ENCODE results near the gene MAP3K21.

Gene MAP3K21

DNA sequence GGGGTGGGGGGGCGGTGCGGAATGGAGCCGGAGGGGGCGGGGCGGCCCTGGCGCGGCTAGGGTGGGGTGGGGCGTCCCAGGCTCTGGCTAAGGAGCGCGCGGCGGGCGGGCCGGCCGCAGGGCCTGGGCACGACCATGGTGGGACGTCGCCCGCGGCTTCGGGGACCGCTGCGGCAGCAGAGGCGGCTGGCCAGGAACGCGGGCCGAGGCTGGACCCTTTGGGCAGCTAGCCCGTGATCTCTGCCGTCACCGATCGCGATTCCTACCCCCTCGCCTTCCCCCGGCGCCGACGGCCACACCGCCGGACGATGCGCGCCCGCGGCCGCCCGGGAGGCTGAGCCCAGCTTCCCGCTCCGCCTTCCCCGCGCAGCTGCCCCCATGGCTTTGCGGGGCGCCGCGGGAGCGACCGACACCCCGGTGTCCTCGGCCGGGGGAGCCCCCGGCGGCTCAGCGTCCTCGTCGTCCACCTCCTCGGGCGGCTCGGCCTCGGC lies at the start of gene MAP3K21:
Gene MAP3K21 (plus strand): TSS at position 74 of the 491 bp plus-strand sequence. CDS start 305 bp downstream, at position 379.
- DNase-seq: no peak

DNA sequence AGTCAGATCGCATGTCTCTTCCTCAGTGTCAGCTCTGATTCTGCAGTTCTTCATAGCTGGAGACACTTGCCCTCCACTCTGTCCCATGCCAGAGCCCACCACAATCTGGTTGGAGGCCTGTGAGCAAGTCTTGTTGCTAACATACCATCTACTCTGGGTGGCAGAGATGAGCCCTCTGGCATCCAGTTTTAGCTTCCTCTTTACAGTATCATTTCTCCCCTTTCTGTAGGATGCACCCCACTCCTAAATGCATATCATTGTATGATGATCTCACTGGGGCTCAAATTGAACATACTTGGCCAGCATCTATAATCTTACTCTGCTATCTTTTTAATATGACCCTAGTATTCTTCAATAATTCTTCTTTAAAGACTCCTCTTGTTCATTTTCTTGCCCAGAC lies 48.9 kb upstream of the MAP3K21 start:
- DNase-seq: no peak

DNA sequence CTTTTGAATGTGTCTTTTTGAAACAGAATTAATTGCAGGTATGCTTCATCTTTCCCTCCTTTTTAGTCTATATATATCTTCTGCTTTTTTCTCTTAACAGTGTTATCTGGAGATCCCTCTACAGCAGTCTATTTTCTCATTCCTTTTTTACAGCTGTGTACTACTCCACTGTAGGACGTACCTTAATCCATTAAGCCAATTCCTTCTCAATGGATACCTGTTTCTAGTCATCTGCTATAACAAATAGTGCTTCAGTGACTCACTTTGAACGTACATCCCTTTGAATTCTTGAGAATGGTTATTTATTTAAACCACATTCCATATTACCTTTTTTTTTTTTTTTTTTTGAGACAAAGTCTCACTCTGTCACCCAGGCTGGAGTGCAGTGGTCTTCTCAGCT lies 47.6 kb upstream of the MAP3K21 start:
- no peak for DNase-seq

DNA sequence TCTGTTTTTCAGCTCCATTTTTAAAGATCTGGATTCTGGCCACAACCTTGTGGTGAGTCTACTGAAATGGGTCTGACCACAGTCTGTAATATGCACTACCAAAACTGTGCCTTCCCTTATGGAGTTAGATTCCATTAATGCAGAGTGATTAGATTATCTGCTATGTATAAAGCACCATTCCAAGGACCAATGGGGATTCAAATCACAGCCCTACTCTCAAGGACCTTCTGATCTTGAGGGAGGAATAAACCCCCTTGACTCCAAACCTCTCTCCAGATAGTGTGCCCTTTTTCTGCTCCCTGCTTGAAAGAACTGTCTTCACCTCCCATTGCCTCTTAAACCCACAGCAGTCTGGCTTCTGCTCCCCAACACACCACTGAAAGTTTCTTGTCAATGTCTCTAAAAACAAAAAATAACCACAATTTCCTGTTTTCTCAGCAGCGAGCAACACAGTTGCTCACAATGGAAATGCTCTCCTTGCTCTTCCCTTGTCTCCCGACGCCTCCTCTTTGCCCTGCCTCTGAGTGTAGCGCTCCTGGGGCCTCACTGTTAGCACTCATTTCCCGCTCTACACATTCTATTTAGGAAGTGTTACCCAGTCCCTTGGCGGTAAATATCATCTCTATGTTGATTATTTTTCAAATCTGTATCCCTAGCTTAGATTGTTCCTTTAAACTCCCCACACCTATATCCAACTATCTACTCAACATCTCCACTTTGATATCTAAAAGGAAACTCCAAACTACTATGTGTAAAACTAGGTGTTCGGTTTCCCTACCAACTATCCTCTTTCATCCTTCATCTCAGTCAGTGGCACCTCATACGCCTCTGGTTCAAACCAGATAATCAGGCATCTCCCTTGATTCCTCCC lies 45.6 kb upstream of the MAP3K21 start:
- no peak for DNase-seq

DNA sequence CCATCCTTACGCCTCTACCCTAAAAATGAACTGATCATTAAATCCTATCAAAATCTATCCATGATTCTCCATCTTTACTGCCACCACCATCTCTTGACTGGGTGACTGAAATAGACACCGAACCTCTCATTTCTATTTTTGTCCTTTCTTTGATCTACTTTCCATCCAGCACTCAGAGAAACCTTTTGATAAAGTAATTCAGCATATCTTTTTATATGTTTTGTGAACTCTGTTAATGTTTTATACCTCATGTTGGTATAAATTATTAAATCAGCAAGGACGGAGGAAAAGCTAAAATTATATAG lies 45.0 kb upstream of the MAP3K21 start:
- no peak for DNase-seq

DNA sequence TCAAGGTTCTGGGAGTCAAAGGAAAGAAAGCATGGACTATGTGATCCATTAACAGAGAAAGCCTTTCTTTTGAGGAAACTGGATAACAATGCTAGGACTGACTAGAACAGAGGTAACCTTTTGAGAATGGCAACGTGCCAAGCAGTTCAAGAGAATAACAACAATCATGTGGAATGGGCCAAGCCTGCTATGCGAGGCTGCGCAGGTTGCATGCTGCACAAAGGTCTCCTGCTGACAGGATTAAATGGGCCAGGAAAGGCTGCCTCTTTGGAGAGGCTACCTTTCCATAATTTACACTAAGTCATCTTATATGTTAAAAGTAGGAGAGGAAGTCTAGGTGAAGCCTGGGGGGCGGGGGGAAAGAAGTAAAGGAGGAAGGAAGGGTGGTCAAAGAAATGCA lies 37.8 kb upstream of the MAP3K21 start:
- no peak for DNase-seq

DNA sequence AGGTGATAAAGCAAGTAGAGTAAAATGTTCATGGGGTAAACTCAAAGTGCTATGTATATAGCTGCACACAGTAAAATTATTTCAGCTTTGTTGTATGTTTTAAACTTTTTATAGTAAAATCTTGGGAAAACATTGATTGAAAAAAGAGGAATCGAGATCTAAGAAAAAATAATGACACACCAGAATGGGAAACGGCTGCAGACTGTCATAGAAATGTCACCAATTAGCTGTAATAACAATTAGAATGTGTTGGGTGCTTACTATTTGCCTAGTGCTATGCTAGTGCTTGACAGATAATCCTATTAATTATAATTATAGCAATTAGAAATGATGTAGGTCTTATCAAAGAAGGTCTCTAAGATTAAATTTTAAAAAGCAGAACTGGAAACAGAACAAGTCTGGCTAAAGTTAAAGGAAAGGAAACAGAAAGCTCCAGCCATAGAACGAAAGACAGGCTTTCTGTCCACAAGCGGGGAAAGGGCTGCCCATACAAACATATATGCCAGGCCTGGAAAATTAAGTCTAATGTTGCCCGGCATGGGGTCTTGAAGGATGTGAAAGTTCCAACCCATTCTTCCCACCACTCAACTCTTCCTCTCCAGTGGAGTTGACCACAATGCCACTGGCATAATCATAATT lies 37.0 kb upstream of the MAP3K21 start:
- DNase-seq: no peak

DNA sequence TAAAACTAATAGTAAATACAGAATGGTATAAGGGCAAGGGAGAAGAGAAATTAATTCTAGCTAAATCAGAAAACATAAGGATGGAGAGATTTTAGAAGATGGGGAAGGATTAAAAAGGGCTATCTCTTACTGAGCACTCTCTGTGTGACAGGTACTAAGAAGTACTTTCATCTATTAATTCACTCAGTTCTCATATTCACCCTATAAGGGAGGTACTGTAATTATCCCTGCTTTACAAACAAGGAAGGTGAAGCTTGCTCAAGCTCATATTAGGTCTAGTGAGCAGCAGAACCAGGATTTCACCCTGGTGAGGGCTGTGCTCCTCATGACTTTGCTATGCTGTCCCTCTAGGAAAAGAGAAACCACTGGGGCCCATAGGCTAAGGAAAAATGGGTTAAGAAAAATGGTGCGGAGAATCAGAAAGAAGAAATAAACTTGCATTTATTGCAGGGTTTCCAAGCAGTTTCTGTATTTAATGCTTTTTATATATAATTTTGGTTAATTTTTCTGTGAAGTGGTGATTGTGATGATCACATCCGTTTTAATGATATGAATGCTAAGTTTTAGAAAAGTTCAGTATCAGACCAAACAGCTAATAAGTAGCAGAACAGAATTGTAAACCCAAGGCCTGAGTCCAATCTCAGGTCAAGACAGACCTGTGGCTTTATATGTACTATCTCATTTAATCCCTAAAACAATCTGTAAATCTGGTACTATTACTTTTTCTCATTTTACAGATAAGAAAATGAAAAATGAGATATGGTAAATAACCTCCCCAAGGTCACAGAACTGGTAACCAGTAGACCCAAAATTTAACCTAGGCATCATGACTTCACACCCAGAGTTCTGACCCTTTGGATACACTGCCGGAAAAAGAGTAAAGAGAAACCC lies 33.7 kb upstream of the MAP3K21 start:
- DNase-seq: no peak

DNA sequence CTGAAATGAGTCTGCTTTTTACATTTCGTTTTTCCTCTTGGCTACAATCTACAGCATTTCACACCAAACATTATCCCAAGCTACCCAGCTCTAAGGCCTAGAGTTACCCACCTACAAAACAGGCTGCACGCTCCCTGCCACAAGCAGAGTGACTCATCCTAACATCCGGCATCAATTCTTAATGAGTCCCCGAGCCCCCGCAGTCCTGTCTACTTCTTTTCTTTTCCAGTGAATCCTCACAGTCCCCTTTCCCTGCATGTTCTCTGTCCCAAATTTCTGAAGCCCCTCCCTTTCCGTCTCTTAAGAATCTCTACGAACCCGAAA lies 32.6 kb upstream of the MAP3K21 start:
- DNase-seq: peak; percentile 30

DNA sequence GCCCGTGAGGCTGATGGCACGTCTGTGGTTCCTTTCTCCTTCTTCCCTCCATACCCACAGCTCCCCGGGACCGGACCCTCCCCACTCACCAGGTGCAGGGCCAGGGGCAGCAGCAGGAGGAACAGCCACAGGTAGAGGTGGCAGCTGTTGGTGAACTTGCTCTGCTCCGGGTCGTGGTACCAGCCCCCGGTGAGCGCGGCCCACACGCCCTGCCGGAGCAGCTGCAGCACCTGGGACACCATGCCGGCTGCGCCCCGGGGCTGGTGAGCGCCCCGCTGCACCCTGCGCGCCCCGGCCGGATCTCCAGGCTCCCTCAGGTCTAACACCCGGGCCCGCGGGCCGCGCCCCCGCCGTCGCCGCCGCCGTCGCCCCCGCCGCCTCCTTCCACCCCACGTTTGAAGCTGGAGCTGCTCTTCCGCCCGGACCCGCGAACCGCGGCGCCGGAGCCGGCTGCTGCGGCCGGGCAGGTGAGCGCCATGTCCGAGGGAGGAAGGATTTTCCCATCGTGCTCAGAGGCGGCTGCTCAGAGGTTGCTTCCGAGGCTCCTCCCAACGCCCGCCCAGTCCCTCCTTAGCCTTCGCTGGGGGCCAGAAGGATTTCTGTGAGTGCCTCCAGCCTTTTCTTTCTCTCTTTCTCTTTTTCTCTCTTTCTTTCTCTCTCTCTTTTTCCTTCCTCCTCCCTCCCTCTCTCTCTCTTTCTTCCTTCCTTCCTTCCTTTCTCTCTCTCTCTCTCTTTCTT lies 32.1 kb upstream of the MAP3K21 start, which contains the start of gene PCNX2:
Gene PCNX2 (minus strand): TSS at position 489 of the 738 bp plus-strand sequence. CDS start 247 bp downstream, at position 242.
- DNase-seq: peak; percentile 34

DNA sequence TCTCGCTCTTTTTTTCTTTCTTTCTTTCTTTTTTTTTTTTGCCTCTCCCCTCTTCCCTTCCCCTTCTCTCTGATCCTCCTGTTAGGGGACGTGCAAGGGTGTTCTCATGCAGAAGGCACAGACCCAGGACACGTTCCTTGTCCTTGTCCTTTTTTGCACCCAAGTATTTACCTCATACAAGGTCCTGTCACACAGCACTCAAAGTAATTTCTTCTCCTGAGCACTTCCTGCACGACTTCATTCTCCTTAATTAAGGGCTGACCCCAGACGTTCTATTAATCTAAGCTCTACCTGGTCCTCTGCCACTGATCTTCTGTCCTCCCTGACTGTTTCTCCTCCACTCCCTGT lies 31.6 kb upstream of the MAP3K21 start:
- no peak for DNase-seq

DNA sequence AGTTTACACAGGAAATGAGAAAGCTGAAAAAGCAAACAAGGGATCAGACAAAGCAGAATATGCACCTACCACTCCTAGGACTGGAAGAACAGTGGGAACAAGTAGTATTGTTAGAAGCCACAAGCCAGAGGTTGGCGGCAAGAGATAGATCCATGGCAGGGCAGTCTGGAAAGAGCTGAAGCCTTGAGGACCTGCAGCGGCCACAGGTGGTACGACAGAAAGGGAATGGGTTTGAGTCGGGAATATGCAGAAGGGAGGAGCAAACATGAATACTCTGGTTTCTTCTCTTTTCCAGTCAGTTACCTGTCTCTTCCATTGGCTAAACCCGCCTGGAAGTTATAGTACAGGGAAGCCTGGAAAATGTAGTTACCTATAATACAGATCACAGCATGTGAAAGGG lies 28.1 kb upstream of the MAP3K21 start:
- DNase-seq: no peak

DNA sequence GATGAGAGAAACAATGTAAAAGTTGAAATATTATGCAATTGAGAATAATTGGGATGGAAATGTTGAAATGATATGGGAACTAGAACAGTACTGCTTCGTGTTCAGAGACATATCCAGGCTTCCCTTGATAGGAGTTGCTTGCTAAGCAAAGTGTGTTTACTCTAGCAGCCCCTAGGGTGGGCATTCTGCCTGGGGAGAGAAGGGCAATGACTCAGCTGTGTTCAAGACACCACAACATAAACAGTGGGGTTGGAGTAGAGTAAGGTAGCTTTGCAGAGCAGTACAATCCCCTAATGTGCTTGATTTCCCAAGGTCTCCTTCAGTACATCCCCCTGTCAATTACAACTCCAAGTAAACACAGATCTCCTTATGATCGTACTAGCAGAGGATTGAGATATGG lies 27.2 kb upstream of the MAP3K21 start:
- no peak for DNase-seq

DNA sequence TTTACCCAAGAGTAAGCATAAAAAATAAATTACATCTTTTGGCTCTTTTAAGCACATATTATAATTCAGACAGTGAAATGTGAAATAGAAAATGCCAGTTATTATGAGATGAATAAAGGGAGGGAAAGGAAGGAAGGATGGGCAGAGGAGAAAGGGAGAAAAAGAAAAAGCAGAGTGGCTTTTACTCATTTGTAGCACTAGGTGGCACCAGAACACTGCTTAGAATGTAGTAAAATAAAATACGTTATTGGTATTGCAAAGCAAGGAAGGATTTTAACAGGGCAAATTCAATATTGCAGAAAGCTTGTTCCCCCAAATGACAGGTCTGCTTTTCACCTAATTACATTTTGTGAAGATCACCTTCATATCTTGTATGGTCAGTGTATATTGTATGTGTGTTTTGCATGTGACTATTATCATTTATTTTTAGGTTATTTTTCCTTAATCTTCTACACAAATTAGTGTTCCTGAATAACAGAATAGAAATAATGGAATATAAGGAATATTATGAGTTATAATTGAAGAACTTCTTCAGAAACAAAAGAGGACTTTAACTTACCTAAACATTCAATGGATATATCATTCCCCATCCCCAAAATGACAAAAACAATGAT lies 22.9 kb upstream of the MAP3K21 start:
- peak; percentile 15 for DNase-seq

DNA sequence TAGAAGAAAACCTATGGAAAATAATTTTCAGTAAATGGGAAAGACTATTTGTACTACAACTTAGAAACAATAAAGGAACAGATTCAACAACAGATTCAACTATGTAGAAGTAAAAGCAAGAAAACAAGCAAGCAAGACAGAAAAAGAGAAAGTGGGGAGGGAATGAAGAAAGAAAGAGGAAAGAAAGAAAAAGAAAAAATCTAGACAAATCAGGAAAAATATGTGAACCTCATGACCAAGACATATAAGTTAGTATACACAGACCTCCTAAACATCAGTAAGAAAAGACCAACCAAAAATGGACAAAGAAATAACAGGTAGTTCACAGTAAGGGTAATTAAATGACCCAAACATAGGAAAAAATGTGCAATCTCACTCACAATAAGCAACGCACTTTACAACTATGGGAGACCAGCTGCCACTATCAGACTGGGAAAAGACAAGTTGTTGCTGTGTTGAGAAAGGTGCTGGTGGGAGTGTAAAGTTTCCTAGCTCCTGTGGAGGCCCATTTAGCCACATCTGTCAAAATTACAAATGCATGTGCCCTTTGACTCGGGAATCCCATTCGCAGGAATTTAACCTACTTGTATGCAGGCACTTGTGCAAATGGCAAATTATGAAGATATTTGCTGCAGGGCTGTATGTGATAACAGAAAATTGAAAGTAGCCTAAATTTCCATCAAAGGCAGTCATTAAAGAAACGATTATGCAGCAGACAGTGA lies 13.9 kb upstream of the MAP3K21 start:
- DNase-seq: no peak

DNA sequence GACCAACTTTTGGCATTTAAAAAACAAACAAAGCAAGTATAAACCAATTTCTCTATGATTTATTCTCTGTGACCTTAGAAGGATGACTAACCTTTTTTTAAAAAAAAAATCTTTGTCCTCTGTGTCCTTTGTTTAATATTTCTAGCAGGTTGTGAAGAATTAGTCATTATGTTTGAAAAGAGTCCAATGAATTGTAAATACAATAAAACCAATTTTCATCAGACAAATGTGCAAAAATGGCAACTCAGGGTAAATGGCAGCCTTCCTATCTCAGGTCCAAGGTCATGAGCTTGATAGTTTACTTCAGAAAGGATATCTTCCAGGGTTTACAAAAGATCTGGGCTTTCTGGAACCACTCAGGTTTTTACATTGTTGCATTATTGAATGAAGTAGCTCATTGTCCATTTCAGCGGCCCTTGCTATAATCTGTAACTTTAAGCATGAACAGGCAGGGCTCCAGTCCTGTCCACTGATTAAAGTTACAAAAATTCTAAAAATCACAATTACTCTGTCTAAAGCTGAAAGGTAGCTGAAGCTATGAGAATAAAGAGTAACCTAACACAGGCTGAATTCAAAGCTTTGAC lies 11.7 kb upstream of the MAP3K21 start:
- no peak for DNase-seq

DNA sequence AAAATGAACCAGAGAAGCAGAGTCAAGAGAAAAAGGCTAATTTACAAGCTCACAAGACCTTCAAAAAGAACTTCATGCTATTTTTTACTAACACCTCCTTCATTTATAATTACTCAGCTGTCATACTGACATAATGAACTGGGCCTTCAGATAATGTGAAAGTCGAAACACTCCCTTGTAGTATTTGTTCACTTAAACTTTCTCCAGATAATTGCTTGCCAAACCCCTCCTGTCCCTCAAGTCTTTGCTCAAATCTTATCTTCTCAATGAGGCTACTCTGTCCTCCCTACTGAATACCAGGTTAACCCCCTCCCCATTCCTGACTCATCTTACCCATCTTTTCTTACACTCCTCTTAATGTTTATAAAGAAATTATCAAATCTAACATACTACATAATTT lies 11.1 kb upstream of the MAP3K21 start:
- no peak for DNase-seq

DNA sequence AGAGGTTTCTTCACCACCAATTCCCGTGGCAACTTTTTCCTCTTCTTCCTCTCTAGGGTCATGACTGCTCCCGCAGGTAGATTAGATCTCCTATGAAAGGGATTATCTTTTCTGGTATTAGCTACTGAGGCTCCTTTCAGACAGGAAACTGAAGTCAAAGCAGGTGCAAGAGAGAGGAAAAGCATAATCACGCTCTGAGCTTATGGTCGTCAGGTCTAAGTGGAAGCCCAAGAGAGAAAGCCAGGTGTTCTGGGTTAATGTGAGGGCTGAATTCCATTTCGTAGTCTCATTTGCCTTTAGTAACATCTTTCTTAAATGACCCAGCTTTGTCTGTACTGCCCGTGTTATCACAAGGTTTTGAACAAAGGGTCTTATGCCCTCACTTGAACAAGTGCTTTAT lies 8.3 kb upstream of the MAP3K21 start:
- no peak for DNase-seq

DNA sequence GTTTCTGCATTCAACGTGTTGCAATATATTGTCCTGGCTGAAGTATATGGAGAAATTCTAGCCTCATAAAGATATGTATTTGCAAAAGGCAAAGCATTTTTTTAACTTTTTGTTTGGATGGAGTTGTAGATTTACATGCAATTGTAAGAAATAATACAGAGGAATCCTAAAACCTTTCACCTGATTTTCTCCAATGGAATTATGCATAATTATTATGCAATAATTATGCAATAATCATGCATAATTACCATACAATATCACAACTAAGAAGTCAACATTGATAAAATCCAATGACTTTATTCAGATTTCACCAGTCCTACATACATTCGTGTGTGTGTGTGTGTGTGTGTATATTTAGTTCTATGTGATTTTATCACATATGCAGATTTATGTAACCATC lies 7.5 kb upstream of the MAP3K21 start:
- DNase-seq: no peak

DNA sequence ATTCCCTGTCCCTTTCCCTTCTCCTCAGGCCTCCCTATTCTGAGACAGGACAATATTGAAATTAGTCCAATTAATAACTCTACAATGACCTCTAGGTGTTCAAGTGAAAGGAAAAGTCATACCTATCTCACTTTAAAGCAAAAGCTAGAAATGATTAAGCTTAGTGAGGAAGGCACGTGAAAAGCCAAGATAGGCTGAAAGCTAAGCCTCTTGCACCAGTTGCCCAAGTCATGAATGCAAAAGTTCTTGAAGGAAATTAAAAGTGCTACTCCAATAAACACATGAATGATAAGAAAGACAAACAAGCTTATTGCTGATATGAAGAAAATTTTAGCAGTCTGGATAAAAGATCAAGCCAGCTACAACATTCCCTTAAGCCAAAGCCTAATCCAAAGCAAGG lies 3.8 kb upstream of the MAP3K21 start:
- no peak for DNase-seq

DNA sequence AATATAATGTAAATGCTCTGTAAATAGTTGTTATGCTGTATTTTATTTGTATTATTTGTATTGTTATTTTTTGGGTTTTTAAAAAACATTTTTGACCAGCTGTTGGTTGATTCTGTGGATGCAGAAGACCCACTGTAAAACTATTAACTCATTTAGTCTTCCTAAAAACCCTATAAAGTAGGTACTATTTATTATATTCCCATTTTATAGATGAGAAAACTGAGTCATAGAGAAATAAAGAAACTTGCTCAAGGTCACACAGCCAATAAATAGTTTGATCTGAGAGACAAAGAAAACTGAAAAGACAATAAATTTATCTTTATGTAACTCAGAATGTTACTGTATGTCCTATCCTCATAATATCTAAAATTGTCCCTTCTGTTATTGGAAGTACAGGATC lies 1.2 kb upstream of the MAP3K21 start:
- no peak for DNase-seq

All from NCI-H2081 treated with DMSO at 0.1 percent for 48 hours (cell line).